K562 (cell line): Measurements from ENCODE around the gene SLC1A7. TPM values are rescaled to one million over a fixed set of nuclear protein-coding genes. Genes with fewer than 3 reads are reported as not detected.

Experiments
- ATAC-seq: fragments of 200-7000 bp; cut with Tn5 transposase; 3 replicates; pipeline ENCODE4 v1.9.1; 2020; ENCODE audit warnings: moderate library complexity
- BruUV-seq: library from RNA; stranded (reverse); fragments of 400-500 nt; replicated peaks from 2 replicates; lab custom pipeline; 2021; lab: Mats Ljungman, UMichigan
- CTCF ChIA-PET: fragments of 300-600 bp; formaldehyde crosslinking; extraction: SDS; loops from one replicate; lab custom pipeline; 2021; ENCODE audit warnings: low intra/inter-chr PET ratio; lab: Yijun Ruan, JAX
- POLR2A ChIA-PET: fragments of 300-600, 350-650 bp; sonication (Branson Sonifier 250); formaldehyde crosslinking; extraction: SDS; loops from one replicate; lab custom pipeline; 2021; ENCODE audit warnings: antibody characterized with exemption, inconsistent platforms; lab: Yijun Ruan, JAX
- DNase-seq, 4 experiments: peaks; one replicate each; pipeline versions ENCODE4 v3.0.0 to v3.0.0-alpha.2; 2011 to 2018; ENCODE audit warnings: low spot score in 3 of 4, mixed read lengths in 3 of 4; ENCODE audit errors: extremely low read depth in 1 of 4
- FAIRE-seq: peaks from 2 replicates; lab custom pipeline; 2011; peaks lifted over from hg19 to GRCh38; lab: Jason Lieb, UNC
- H2AFZ ChIP-seq: 2 replicates; pipeline ENCODE4 v1.6.0; 2011; ENCODE audit warnings: low read depth, low read length, control low read depth, inconsistent platforms
- H3K27ac ChIP-seq: fragments of 200-600 bp; 3 replicates; pipeline ENCODE4 v1.8.0; 2011; ENCODE audit warnings: low read depth, mild to moderate bottlenecking, control low read depth, inconsistent platforms, low read length, moderate library complexity, mixed read lengths; ENCODE audit errors: extremely low read depth
- H3K27me3 ChIP-seq, 2 experiments: fragments of 300-600 bp in 1 of 2; 2 replicates in 1 of 2; 3 replicates in 1 of 2; pipeline versions ENCODE4 v1.6.0 to v1.8.0; 2011; ENCODE audit warnings: inconsistent platforms in 2 of 2, low read length in 2 of 2, mild to moderate bottlenecking in 1 of 2, mixed read lengths in 1 of 2, moderate library complexity in 1 of 2; ENCODE audit not compliant: control insufficient read depth in 2 of 2, insufficient read depth in 2 of 2
- H3K36me3 ChIP-seq: fragments of 300-600 bp; 3 replicates; pipeline ENCODE4 v1.8.0; 2011; ENCODE audit warnings: mild to moderate bottlenecking, low read length, inconsistent platforms; ENCODE audit not compliant: control insufficient read depth, insufficient read depth
- H3K4me1 ChIP-seq, 2 experiments: fragments of 200-600 bp in 1 of 2; replicated peaks in 1 of 2; 2 replicates in 1 of 2; 3 replicates in 1 of 2; pipeline versions ENCODE4 v1.5.1 to v1.8.0; 2011; ENCODE audit warnings: inconsistent platforms in 2 of 2, low read length in 2 of 2, mild to moderate bottlenecking in 1 of 2, mixed read lengths in 1 of 2, moderate library complexity in 1 of 2; ENCODE audit not compliant: control insufficient read depth in 2 of 2, insufficient read depth in 2 of 2
- H3K4me2 ChIP-seq: 2 replicates; pipeline ENCODE4 v1.6.1; 2011; ENCODE audit warnings: low read length, control low read depth, inconsistent platforms, mixed read lengths; ENCODE audit not compliant: insufficient read depth
- H3K4me3 ChIP-seq: fragments of 200-600 bp; sonication (generic), shearing (Covaris generic); 2 replicates; pipeline ENCODE4 v1.5.1; 2016; ENCODE audit warnings: control low read depth, inconsistent platforms
- H3K79me2 ChIP-seq: fragments of 200-600 bp; 3 replicates; pipeline ENCODE4 v1.8.0; 2011; ENCODE audit warnings: low read length, inconsistent platforms; ENCODE audit not compliant: control insufficient read depth, insufficient read depth
- H3K9ac ChIP-seq, 2 experiments: 2 replicates each; pipeline versions ENCODE4 v1.6.0 to v1.6.1; 2011; ENCODE audit warnings: low read depth in 2 of 2, low read length in 2 of 2, control low read depth in 1 of 2, inconsistent platforms in 1 of 2, mild to moderate bottlenecking in 1 of 2, mixed read lengths in 1 of 2; ENCODE audit not compliant: insufficient read depth in 1 of 2
- H3K9me1 ChIP-seq: one replicate; pipeline ENCODE4 v1.6.0; 2011; ENCODE audit warnings: inconsistent platforms, mild to moderate bottlenecking, low read length, moderate library complexity; ENCODE audit not compliant: control insufficient read depth, insufficient read depth
- H3K9me3 ChIP-seq: replicated peaks from 2 replicates; pipeline ENCODE4 v1.5.1; 2011; ENCODE audit warnings: low read depth, low read length, inconsistent platforms; ENCODE audit not compliant: control insufficient read depth, insufficient read depth
- H4K20me1 ChIP-seq: replicated peaks from 2 replicates; pipeline ENCODE4 v1.6.1; 2011; ENCODE audit warnings: low read length, inconsistent platforms, mixed read lengths; ENCODE audit not compliant: control insufficient read depth, insufficient read depth
- ZFP36 ChIP-seq: fragments of 150-350 bp; IDR thresholded peaks from 2 replicates; pipeline ENCODE4 v1.6.1; 2018; ENCODE audit warnings: low read length, low read depth; ENCODE audit not compliant: partially characterized antibody
- ZNF263 ChIP-seq: sonication (generic); formaldehyde crosslinking; IDR thresholded peaks from 2 replicates; pipeline ENCODE4 v1.8.0; 2022; ENCODE audit warnings: mild to moderate bottlenecking, missing genetic modification reagents, borderline replicate concordance
- ZNF436 ChIP-seq: fragments of 250-450, 450-650 bp; sonication (Bioruptor Pico); formaldehyde crosslinking; IDR thresholded peaks from 2 replicates; pipeline ENCODE4 v1.7.0; 2020; ENCODE audit warnings: mild to moderate bottlenecking
- WGBS: fragments of 100-300 bp; shearing (Covaris generic); methylation state at CpG from one replicate; pipeline ENCODE4 v1.1.6; 2016; ENCODE audit warnings: low coverage, mixed read lengths; ENCODE audit not compliant: insufficient coverage; ENCODE audit errors: missing lambda C conversion rate; 5-methylcytosine and 5-hydroxymethylcytosine counted together
- in situ Hi-C: fragments of 300-500 bp; cut with MboI; formaldehyde crosslinking; loops from 4 replicates; pipeline ENCODE4 v1.15.0; 2018; ENCODE audit warnings: inconsistent platforms, mixed read lengths
- intact Hi-C: fragments of 100-400 bp; cut with micrococcal nuclease; formaldehyde crosslinking; loops from 2 replicates; pipeline ENCODE4 v1.14.2; 2022
- polyA plus RNA-seq, 8 experiments: library from polyadenylated mRNA; depleted of rRNA in 4 of 8; stranded (reverse) in 5 of 8; unstranded in 3 of 8; fragments of >200 nt; fragmentation: Nextera tagmentation in 2 of 8; fragmentation: Illumina TruSeq in 1 of 8; extraction: Ambion mirVana in 2 of 8; extraction: Trizol in 1 of 8; gene quantifications; 2 replicates each; pipeline versions ENCODE4 v1.2.1 to v1.2.3, GENCODE V29; 2011 to 2014; ENCODE audit warnings: inconsistent platforms in 1 of 8, missing spikeins in 1 of 8
- total RNA-seq, 7 experiments: library from RNA; depleted of rRNA in 6 of 7; stranded (reverse); fragments of >200 nt in 6 of 7; fragmentation: Illumina TruSeq in 2 of 7; extraction: Trizol in 2 of 7; gene quantifications; 2 replicates each; pipeline versions ENCODE4 v1.2.1 to v1.2.3, GENCODE V29; 2011 to 2021; ENCODE audit warnings: low replicate concordance in 1 of 7

The SLC1A7 gene
- total and polyA plus RNA-seq, 9 of the 15 experiments (the other 6 are each of a cell fraction or from before 2014, with no cell fraction given), result 0.07 TPM; not detected in 8

DNA sequence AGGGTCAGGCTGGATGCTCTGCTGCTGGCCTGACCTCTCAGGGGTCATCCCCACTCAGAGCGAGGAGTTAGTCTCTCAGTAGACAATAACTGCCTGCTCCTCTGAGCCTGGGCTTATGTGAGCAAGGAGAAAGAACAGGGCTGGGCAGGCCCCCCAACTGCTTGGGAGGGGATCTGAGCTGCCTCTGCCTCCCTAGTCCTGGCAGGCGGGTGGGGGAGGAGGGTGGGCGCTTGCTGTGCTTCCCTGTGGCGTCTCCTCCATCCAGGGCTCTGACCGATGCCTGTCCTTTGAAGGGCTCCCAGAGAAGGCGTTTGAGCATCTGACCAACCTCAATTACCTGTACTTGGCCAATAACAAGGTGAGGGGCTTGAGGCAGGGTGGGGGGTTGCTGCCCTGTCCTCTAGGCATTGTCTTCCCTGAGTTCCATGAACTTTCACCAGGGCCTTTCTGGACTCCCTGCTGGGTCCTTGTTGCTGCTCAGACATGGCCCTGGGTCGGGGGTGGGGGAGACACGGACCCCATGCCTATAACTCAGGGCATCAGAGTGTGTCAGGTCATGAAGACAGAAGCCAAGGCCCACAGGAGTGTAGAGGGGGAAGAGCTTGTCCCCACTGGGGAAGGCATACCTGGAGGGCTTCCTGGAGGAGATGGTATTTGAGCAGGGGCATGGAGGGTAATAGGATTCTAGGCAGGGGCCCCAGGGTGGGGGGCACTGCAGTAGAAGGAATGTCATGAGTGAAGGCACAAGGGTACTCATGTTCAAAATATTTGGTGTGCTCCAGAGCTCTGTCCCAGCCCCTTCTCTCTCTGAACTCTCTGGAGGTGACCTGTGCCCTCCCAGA lies 67.9 kb downstream of the SLC1A7 start:
- ATAC-seq (no peak), FAIRE-seq (no peak), DNase-seq (no peak)
- H3K4me3 ChIP-seq, result no peak overlapping the region
- ChIA-PET POLR2A (interaction anchor here (0.6 to 1.2 kb wide), 3 partner anchors 13 to 1044 kb away, joined by 3 to 4 read pairs (median 4); no protein-coding TSS in a partner anchor), CTCF (no interaction called here)
- no TSS peak for BruUV-seq
- H4K20me1 ChIP-seq, result no peaks in the 10 kb centered on the region
- H3K4me2 ChIP-seq, result no peak overlapping the region
- in situ Hi-C loops (loop anchor here (5.0 kb wide), 1 partner anchor 48 kb away; no protein-coding TSS in a partner anchor), intact Hi-C loops (no loop called here)
- H3K27me3 ChIP-seq, result peaks cover 7 to 30% of the 10 kb centered on the region in 2 experiments; a peak in 3 of 5 replicates
- WGBS, result 14% methylated on average over 6 of the region's 8 CpGs
- no peak overlapping the region for H2AFZ ChIP-seq
- no peaks in the 10 kb centered on the region for H3K36me3 ChIP-seq
- no peak for TF ChIP-seq ZNF263
- TF ChIP-seq ZFP36, result peak; percentile 96
- 0 out of 2 replicates have a peak, but pooled peaks have one; percentile 11 for TF ChIP-seq ZNF436 (CRISPR knock-in tag)
- H3K79me2 ChIP-seq, result no peaks in the 10 kb centered on the region
- H3K9me1 ChIP-seq, result no peaks in the 10 kb centered on the region
- H3K4me1 ChIP-seq, result peaks cover 0 to 34% of the 10 kb centered on the region in 2 experiments; a peak in 1 of 5 replicates
- 0 out of 4 replicates have a peak overlapping the region, but pooled peaks of 1 of the 2 experiments have one; percentile 37 for H3K9ac ChIP-seq
- no peaks in the 10 kb centered on the region for H3K9me3 ChIP-seq
- no peak overlapping the region for H3K27ac ChIP-seq
